BLaER1 treated with 17β-estradiol and CSF1 and Interleukin-3, amounts not matched to agents 10 nM and 100 nM (cell line): ENCODE measurements around the gene C10orf143.
A peak's percentile ranks its signal among the peaks of the same experiment; 100 is the strongest.

ENCODE experiments used
- H3K27ac ChIP-seq, 11 experiments: shearing (Covaris generic); formaldehyde crosslinking; 2 replicates each; pipeline ENCODE4 v1.8.1; 2022
- H3K27me3 ChIP-seq, 11 experiments: shearing (Covaris generic); formaldehyde crosslinking; 2 replicates each; pipeline ENCODE4 v1.8.1; 2022
- H3K36me3 ChIP-seq, 11 experiments: shearing (Covaris generic); formaldehyde crosslinking; 2 replicates each; pipeline ENCODE4 v1.8.1; 2022
- H3K4me1 ChIP-seq, 10 experiments: shearing (Covaris generic); formaldehyde crosslinking; 2 replicates each; pipeline ENCODE4 v1.8.1; 2022
- H3K4me2 ChIP-seq, 11 experiments: shearing (Covaris generic); formaldehyde crosslinking; 2 replicates each; pipeline ENCODE4 v1.8.1; 2022
- H3K4me3 ChIP-seq, 10 experiments: shearing (Covaris generic); formaldehyde crosslinking; 2 replicates each; pipeline ENCODE4 v1.8.1; 2022
- H3K9ac ChIP-seq, 11 experiments: shearing (Covaris generic); formaldehyde crosslinking; 2 replicates each; pipeline ENCODE4 v1.8.1; 2022
- H3K9me3 ChIP-seq, 11 experiments: shearing (Covaris generic); formaldehyde crosslinking; replicated peaks in 1 of 11; 2 replicates each; pipeline ENCODE4 v1.8.1; 2022
- H4K20me1 ChIP-seq, 11 experiments: shearing (Covaris generic); formaldehyde crosslinking; 2 replicates each; pipeline ENCODE4 v1.8.1; 2022
- Cebpa-rat ChIP-seq, 11 experiments: shearing (Covaris generic); IDR thresholded peaks; 2 replicates each; pipeline ENCODE4 v1.8.1; 2022

The C10orf143 gene

DNA sequence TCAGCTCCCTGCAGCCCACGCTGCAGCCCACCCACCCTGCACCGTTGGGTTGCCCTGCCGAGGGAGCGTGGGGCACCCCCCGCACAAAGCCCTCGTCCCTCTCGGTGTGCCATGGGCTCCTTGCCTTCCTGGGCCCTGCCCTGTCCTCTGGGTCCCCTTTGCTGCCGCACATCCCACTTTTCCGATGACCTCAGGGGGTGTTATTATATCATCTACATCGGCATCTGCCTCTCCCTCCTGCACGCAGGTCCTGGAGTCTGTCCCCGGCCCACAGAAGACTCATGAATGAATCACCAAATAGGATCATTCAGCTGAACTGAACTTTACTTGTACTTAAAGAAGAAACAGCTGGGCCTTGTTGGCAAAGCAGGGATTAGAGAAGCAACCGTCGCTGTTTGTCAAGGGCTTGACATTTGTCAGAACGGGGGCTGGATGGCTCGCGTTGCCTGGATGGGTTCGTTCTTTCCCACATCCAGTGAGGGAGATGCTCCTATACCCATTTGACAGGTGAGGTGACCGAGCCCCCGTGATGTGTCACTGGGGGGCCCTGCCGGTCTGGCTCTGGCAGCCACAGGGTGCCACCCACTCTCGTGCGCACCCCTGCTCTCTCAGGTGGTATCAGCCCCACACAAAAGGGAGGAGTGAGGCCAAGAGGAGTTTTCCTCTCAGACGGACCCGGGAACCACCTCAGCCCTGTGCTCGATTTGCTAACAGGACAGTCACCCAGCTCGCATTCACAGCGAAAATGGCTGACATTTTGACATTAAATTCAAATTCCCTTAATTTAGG is 87.9 kb downstream of the C10orf143 start:
- no peak for TF ChIP-seq Cebpa-rat (IDR thresholded peaks at IDR 0.05)
- peaks cover 0 to 5% (median 0%) of the 10 kb centered on the region in 11 experiments; a peak in 1 of 22 replicates for H4K20me1 ChIP-seq
- no peaks in the 10 kb centered on the region for H3K9me3 ChIP-seq
- H3K36me3 ChIP-seq: no peaks in the 10 kb centered on the region
- peaks cover 31 to 55% (median 48%) of the 10 kb centered on the region in 10 experiments for H3K4me1 ChIP-seq
- H3K9ac ChIP-seq: no peak overlapping the region
- H3K4me2 ChIP-seq: peak overlapping the region in 7 of 11 experiments; percentile 31 to 90 (median 79); a peak in 12 of 22 replicates
- H3K27ac ChIP-seq: no peak overlapping the region; a peak in 1 of 22 replicates
- H3K27me3 ChIP-seq: no peaks in the 10 kb centered on the region
- no peak overlapping the region for H3K4me3 ChIP-seq

DNA sequence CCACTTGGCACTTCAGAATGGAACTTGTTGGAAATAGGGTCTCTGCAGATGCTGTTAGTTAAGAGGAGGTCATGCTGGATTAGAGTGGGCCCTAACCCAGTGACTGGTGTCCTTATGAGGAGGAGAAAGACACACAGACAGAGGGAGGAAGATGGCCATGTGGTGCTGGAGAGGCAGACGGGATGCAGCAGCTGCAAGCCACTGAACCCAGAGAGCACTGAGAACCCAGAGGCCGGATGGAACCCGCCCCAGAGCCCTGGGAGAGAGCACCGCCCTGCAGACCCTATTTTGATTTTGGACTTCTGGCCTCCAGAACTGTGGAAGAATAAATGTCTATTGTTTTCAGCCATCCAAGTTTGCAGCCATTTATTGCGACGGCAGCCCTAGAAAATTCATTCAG is 88.5 kb downstream of the C10orf143 start:
- no peaks in the 10 kb centered on the region for H3K36me3 ChIP-seq
- H3K4me2 ChIP-seq: peak overlapping the region; percentile 65 to 90 (median 83)
- peak overlapping the region in 3 of 11 experiments; percentile 23 to 66 (median 58); a peak in 5 of 22 replicates for H3K27ac ChIP-seq
- peaks cover 32 to 58% (median 51%) of the 10 kb centered on the region in 10 experiments for H3K4me1 ChIP-seq
- H4K20me1 ChIP-seq: peaks cover 0 to 5% (median 0%) of the 10 kb centered on the region in 11 experiments; a peak in 1 of 22 replicates
- H3K9ac ChIP-seq: peak overlapping the region in 2 of 11 experiments; percentile 8 to 16; a peak in 1 of 22 replicates
- no peak for TF ChIP-seq Cebpa-rat (IDR thresholded peaks at IDR 0.05)
- no peaks in the 10 kb centered on the region for H3K27me3 ChIP-seq
- no peaks in the 10 kb centered on the region for H3K9me3 ChIP-seq
- no peak overlapping the region for H3K4me3 ChIP-seq

DNA sequence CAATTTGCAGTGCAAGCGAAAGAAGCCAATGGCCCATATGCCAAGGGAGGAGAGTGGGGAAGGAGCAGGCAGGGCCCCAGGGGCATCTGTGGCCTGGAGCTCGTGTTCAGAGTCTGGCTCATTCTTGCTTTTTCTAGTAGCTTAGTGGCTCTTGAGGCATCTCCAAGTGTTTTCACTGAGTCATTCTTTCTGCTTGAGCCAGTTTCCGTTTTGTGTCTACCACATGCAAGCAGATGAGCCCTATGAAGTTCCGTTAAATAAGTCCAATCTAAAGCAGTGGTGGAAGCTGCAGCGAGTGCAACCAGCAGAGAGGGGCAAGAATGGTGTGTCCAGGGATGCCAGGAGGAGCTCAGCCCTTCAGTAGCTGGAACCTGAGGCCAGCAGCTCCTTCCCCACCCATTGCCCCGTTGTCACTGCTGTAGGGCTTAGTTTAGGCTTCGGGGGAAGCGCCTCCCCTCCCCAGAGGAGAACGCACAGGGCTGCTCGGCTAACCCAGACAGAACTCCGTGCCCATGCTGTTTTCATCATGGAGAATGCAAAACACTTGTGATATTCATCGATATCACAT is 89.2 kb downstream of the C10orf143 start:
- H3K4me2 ChIP-seq: peak overlapping the region; percentile 65 to 90 (median 83)

DNA sequence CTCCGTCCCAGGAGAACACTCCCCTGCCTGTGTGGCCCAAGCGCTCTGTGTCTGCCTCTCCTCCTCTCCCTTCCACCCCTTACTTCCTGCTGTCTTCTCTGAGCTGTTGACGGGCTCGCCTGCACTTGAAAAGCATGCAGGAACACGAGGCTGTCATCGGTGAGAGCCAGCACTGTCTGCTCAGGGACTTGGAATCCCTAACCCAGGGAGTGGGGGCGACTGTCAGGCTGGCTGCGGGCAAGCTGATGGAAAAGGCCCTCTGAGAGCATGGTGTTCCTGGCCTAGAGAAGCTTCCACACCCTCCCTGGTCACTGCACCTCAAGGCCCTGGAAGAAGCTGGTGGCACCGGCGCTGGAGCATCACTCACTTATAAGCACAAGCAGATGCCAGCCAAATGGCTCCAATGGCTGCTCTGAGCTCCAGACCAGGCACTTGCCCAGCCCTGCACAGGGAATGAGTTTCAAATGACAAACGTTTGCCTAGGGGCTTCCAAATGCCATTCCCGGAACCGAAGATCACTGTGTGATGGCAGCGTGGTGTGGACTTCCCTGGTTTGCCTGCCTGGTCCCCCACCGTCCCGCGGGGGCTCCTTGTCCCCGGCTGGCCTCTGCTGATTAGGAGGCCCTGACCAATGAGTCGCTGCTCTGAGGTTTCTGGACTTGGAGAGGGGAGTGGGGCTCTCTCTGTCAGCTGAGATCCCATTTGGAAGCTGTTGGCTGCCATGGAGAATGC is 89.8 kb downstream of the C10orf143 start:
- Histone ChIP-seq H3K4me3 (no peak overlapping the region), H3K27me3 (no peaks in the 10 kb centered on the region), H4K20me1 (peaks cover 0 to 5% (median 0%) of the 10 kb centered on the region in 11 experiments; a peak in 1 of 22 replicates), H3K9me3 (no peaks in the 10 kb centered on the region), H3K4me1 (peaks cover 32 to 58% (median 51%) of the 10 kb centered on the region in 10 experiments), H3K9ac (peak overlapping the region in 1 of 11 experiments; percentile 4; a peak in 2 of 22 replicates), H3K36me3 (no peaks in the 10 kb centered on the region), H3K27ac (peak overlapping the region in 9 of 11 experiments; percentile 27 to 67 (median 50); a peak in 16 of 22 replicates), H3K4me2 (peak overlapping the region; percentile 65 to 90 (median 83))
- TF ChIP-seq Cebpa-rat (IDR thresholded peaks at IDR 0.05): no peak

More for the DNA sequence above, 89.2 kb downstream of the C10orf143 start:
- Histone ChIP-seq H3K36me3 (no peaks in the 10 kb centered on the region), H3K9me3 (no peaks in the 10 kb centered on the region), H3K4me3 (no peak overlapping the region), H4K20me1 (peaks cover 0 to 5% (median 0%) of the 10 kb centered on the region in 11 experiments; a peak in 1 of 22 replicates), H3K27me3 (no peaks in the 10 kb centered on the region), H3K27ac (peak overlapping the region in 9 of 11 experiments; percentile 27 to 67 (median 50); a peak in 16 of 22 replicates), H3K4me1 (peaks cover 32 to 58% (median 51%) of the 10 kb centered on the region in 10 experiments), H3K9ac (peak overlapping the region in 2 of 11 experiments; percentile 8 to 16; a peak in 2 of 22 replicates)
- no peak for TF ChIP-seq Cebpa-rat (IDR thresholded peaks at IDR 0.05)

DNA sequence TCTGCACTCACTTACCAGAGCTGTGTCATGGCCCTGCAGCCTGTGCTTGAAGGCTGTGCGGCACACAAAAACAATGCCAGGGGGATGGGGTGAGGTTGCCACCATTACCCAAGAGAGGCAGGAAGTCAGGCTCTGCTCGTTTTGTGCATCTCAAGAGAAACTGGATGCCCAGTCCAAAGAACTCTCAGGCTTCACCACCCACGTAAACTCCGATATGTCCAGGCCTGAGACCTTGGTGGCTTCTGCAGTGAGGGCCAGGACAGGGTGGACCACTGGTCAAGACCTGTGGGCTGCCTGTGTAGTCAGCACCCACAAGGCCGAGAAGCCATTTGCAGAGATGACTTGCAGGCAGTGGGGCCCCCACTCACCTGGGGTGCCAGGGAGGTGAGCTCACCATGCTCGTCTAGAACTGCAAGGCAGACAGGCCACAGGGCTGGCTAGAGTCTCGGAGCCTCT is 91.9 kb downstream of the C10orf143 start:
- H3K27me3 ChIP-seq: no peaks in the 10 kb centered on the region

DNA sequence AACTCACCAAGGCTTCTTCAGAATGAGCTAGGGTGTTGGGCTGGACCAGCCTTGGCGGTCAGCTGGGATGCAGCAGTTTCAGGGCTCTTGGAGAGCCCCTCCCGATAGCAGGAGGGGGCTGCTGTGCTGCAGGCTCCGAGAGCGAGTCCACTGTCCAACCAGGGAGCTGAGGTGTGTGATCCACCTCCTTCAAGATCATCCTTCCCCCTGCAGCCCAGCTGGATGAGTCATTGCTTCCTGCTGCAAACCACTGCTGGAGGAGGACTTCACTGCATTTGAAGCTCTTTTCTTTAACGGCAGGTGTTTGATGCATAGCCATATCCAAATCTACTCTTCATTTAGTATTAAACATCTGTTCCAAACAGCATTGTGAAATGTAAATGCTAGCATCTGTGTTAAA is 92.4 kb downstream of the C10orf143 start:
- Histone ChIP-seq H3K9me3 (no peaks in the 10 kb centered on the region), H3K4me3 (no peak overlapping the region), H3K27ac (no peak overlapping the region), H3K9ac (no peak overlapping the region), H3K36me3 (no peaks in the 10 kb centered on the region), H3K4me2 (peak overlapping the region; percentile 47 to 72 (median 58); a peak in 21 of 22 replicates), H3K4me1 (peaks cover 32 to 53% (median 46%) of the 10 kb centered on the region in 10 experiments), H3K27me3 (no peaks in the 10 kb centered on the region), H4K20me1 (peaks cover 0 to 5% (median 0%) of the 10 kb centered on the region in 11 experiments; a peak in 1 of 22 replicates)
- TF ChIP-seq Cebpa-rat (IDR thresholded peaks at IDR 0.05): no peak

More for the DNA sequence above, 91.9 kb downstream of the C10orf143 start:
- H3K4me3 ChIP-seq: no peak overlapping the region
- peaks cover 0 to 5% (median 0%) of the 10 kb centered on the region in 11 experiments; a peak in 1 of 22 replicates for H4K20me1 ChIP-seq
- peak overlapping the region; percentile 47 to 72 (median 58); a peak in 19 of 22 replicates for H3K4me2 ChIP-seq
- H3K27ac ChIP-seq: no peak overlapping the region
- TF ChIP-seq Cebpa-rat (IDR thresholded peaks at IDR 0.05): no peak
- H3K9me3 ChIP-seq: no peaks in the 10 kb centered on the region
- H3K4me1 ChIP-seq: peaks cover 32 to 58% (median 50%) of the 10 kb centered on the region in 10 experiments
- H3K36me3 ChIP-seq: no peaks in the 10 kb centered on the region
- no peak overlapping the region for H3K9ac ChIP-seq

DNA sequence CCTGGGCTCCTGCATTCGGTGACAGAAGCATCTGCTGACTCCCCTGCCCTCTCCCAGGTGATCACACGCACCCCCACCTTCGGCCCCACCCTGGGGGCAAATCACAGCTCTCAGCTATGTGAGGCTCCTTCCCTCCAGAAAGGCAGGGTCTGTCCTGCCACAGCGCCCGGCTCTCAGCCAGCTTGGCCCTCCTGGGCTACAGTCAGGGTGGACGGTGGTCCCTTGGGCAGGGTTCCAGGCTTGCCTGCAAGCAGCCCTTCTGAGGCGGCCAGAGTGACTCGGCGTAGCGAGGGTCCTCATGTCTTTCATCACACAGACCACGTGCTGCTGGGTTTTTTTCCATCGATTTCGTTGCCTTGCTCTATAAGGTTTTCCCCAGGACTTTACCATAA is 93.0 kb downstream of the C10orf143 start:
- Histone ChIP-seq H3K4me3 (no peak overlapping the region), H3K4me2 (peak overlapping the region in 8 of 11 experiments; percentile 47 to 68 (median 60); a peak in 9 of 22 replicates), H3K4me1 (peaks cover 32 to 48% (median 45%) of the 10 kb centered on the region in 10 experiments), H3K9me3 (no peaks in the 10 kb centered on the region), H3K9ac (no peak overlapping the region), H3K27me3 (no peaks in the 10 kb centered on the region), H3K36me3 (no peaks in the 10 kb centered on the region), H3K27ac (no peak overlapping the region), H4K20me1 (peaks cover 0 to 5% (median 0%) of the 10 kb centered on the region in 11 experiments; a peak in 1 of 22 replicates)
- no peak for TF ChIP-seq Cebpa-rat (IDR thresholded peaks at IDR 0.05)

DNA sequence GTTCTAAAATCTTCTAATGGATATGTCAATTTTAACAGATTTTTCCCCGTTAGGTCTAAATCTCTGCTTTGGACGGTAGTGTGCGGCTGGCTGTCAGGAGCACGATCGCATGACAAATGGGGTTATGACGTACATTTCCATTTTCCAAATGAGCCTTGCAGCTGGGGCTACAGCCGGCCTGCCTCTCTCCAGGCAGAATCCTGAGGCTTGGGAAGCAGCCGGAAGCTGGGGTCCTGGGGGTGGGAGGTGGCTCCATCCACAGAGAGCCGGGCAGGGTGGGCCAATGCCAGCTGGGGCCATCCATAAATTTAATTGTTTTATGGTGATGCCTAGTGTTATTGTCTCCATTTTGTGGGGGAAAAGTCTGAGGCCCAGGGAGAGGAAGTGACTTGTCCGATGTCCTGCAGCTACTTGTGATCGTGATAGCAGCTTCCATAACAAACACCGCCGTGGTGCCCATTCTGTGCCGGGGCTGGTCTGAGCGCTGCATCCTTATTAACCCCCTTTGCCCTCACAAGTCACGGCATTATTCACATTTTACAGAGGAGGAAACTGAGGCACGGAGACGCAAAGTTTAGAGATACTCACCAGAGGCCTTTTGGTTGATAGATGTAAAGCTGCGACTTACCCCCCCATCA is 93.5 kb downstream of the C10orf143 start:
- H3K4me2 ChIP-seq: no peak overlapping the region
- no peak overlapping the region for H3K4me3 ChIP-seq
- H3K9me3 ChIP-seq: no peaks in the 10 kb centered on the region
- no peak overlapping the region for H3K9ac ChIP-seq
- TF ChIP-seq Cebpa-rat (IDR thresholded peaks at IDR 0.05): no peak
- no peaks in the 10 kb centered on the region for H3K27me3 ChIP-seq
- no peaks in the 10 kb centered on the region for H3K36me3 ChIP-seq
- H3K27ac ChIP-seq: no peak overlapping the region
- H3K4me1 ChIP-seq: peaks cover 32 to 46% (median 41%) of the 10 kb centered on the region in 10 experiments
- peaks cover 0 to 5% (median 0%) of the 10 kb centered on the region in 11 experiments; a peak in 1 of 22 replicates for H4K20me1 ChIP-seq
